NK-92 treated with Interleukin-12 subunit alpha and Interleukin-12 subunit beta, amount 100 ng/mL, for 24 hours (cell line): ENCODE results near the gene TVP23C.

ENCODE experiments used
- DNase-seq: peaks from one replicate; lab custom pipeline; 2025; lab: John Stamatoyannopoulos, UW

Gene TVP23C

GRCh38 chr17:15465045-15465701 is 98.1 kb downstream of the TVP23C start:
- DNase-seq = no peak

GRCh38 chr17:15464231-15464985 is 98.9 kb downstream of the TVP23C start:
- DNase-seq = no peak

- no peak for DNase-seq
Observed at GRCh38 chr17:15462976-15463772, 100.1 kb downstream of the TVP23C start.

- DNase-seq = no peak
Observed at GRCh38 chr17:15457723-15458094, 105.6 kb downstream of the TVP23C start.

GRCh38 chr17:15456972-15457722 is 106.1 kb downstream of the TVP23C start:
- no peak for DNase-seq

GRCh38 chr17:15456496-15456895 is 106.8 kb downstream of the TVP23C start:
- no peak for DNase-seq

- DNase-seq = no peak
Observed at GRCh38 chr17:15454346-15454745, 108.9 kb downstream of the TVP23C start.

GRCh38 chr17:15453782-15454181 is 109.5 kb downstream of the TVP23C start:
- DNase-seq = no peak

- DNase-seq = no peak
Observed at GRCh38 chr17:15453246-15453645, 110.0 kb downstream of the TVP23C start.

GRCh38 chr17:15452746-15453145 is 110.5 kb downstream of the TVP23C start:
- no peak for DNase-seq
